Measurements from ENCODE around the gene COL16A1. TPM values are rescaled to one million over a fixed set of nuclear protein-coding genes. Genes with fewer than 3 reads are reported as not detected.

Gene COL16A1
- total RNA-seq, 1 experiment from 2014 or later, result 0.50 TPM

GRCh38 chr1:31674626-31675025, 29.2 kb downstream of the COL16A1 start:
- H3K27me3 ChIP-seq (replicated peaks; ENCODE audit: control insufficient read depth, insufficient read depth, low read length), result no peaks in the 10 kb centered on the region
- Mint-ChIP-seq H3K4me1 (ENCODE audit: low read depth, unreplicated experiment) (peaks cover 7% of the 10 kb centered on the region), H3K27ac (ENCODE audit: unreplicated experiment) (no peak overlapping the region), H3K4me3 (ENCODE audit: unreplicated experiment) (no peak overlapping the region), H3K27me3 (ENCODE audit: insufficient read depth, unreplicated experiment) (no peaks in the 10 kb centered on the region), H3K9me3 (ENCODE audit: unreplicated experiment) (no peaks in the 10 kb centered on the region), H3K36me3 (ENCODE audit: insufficient read depth, unreplicated experiment) (no peaks in the 10 kb centered on the region)
- no peak overlapping the region for H3K4me3 ChIP-seq (ENCODE audit: low read depth, low read length)
- no peaks in the 10 kb centered on the region for H3K4me1 ChIP-seq
- POLR2A ChIA-PET, result no interaction called here
- BruUV-seq (replicated peaks), result no TSS peak
- CTCF ChIA-PET, result no interaction called here
- DNase-seq, result no peak
- TF ChIP-seq CTCF (IDR thresholded peaks at IDR 0.05; ENCODE audit: insufficient read depth in 1 of 2, low read depth in 1 of 2, low read length in 1 of 2, severe bottlenecking in 1 of 2, unreplicated experiment in 1 of 2), result no peak
- H3K9me3 ChIP-seq, result no peaks in the 10 kb centered on the region
- intact Hi-C loops (cut with micrococcal nuclease; ENCODE audit: unreplicated experiment), result no loop called here
- H3K36me3 ChIP-seq (ENCODE audit: control insufficient read depth, insufficient read depth, low read length), result no peaks in the 10 kb centered on the region

GRCh38 chr1:31673433-31673832, 30.4 kb downstream of the COL16A1 start:
- POLR2A ChIA-PET, result no interaction called here
- Mint-ChIP-seq H3K27me3 (ENCODE audit: insufficient read depth, unreplicated experiment) (no peaks in the 10 kb centered on the region), H3K9me3 (ENCODE audit: unreplicated experiment) (no peaks in the 10 kb centered on the region), H3K4me3 (ENCODE audit: unreplicated experiment) (no peak overlapping the region), H3K27ac (ENCODE audit: unreplicated experiment) (no peak overlapping the region), H3K36me3 (ENCODE audit: insufficient read depth, unreplicated experiment) (no peaks in the 10 kb centered on the region), H3K4me1 (ENCODE audit: low read depth, unreplicated experiment) (peaks cover 7% of the 10 kb centered on the region)
- Histone ChIP-seq H3K36me3 (ENCODE audit: control insufficient read depth, insufficient read depth, low read length) (no peaks in the 10 kb centered on the region), H3K4me1 (no peaks in the 10 kb centered on the region), H3K4me3 (ENCODE audit: low read depth, low read length) (no peak overlapping the region), H3K27me3 (replicated peaks; ENCODE audit: control insufficient read depth, insufficient read depth, low read length) (no peaks in the 10 kb centered on the region), H3K9me3 (no peaks in the 10 kb centered on the region)
- TF ChIP-seq CTCF (IDR thresholded peaks at IDR 0.05; ENCODE audit: insufficient read depth in 1 of 2, low read depth in 1 of 2, low read length in 1 of 2, severe bottlenecking in 1 of 2, unreplicated experiment in 1 of 2), result no peak
- CTCF ChIA-PET, result no interaction called here
- no TSS peak for BruUV-seq (replicated peaks)
- intact Hi-C loops (cut with micrococcal nuclease; ENCODE audit: unreplicated experiment), result no loop called here
- DNase-seq, result no peak

GRCh38 chr1:31672986-31673385, 30.8 kb downstream of the COL16A1 start:
- Mint-ChIP-seq H3K27me3 (ENCODE audit: insufficient read depth, unreplicated experiment) (no peaks in the 10 kb centered on the region), H3K27ac (ENCODE audit: unreplicated experiment) (no peak overlapping the region), H3K4me1 (ENCODE audit: low read depth, unreplicated experiment) (peaks cover 7% of the 10 kb centered on the region), H3K4me3 (ENCODE audit: unreplicated experiment) (no peak overlapping the region), H3K9me3 (ENCODE audit: unreplicated experiment) (no peaks in the 10 kb centered on the region), H3K36me3 (ENCODE audit: insufficient read depth, unreplicated experiment) (no peaks in the 10 kb centered on the region)
- Histone ChIP-seq H3K4me1 (no peaks in the 10 kb centered on the region), H3K36me3 (ENCODE audit: control insufficient read depth, insufficient read depth, low read length) (no peaks in the 10 kb centered on the region), H3K27me3 (replicated peaks; ENCODE audit: control insufficient read depth, insufficient read depth, low read length) (no peaks in the 10 kb centered on the region), H3K9me3 (no peaks in the 10 kb centered on the region), H3K4me3 (ENCODE audit: low read depth, low read length) (no peak overlapping the region)
- POLR2A ChIA-PET, result no interaction called here
- intact Hi-C loops (cut with micrococcal nuclease; ENCODE audit: unreplicated experiment), result no loop called here
- no TSS peak for BruUV-seq (replicated peaks)
- TF ChIP-seq CTCF (IDR thresholded peaks at IDR 0.05; ENCODE audit: insufficient read depth in 1 of 2, low read depth in 1 of 2, low read length in 1 of 2, severe bottlenecking in 1 of 2, unreplicated experiment in 1 of 2), result no peak
- CTCF ChIA-PET, result no interaction called here
- DNase-seq, result no peak

Data from Caco-2 (cell line).